Medulla oblongata (tissue), 1 donor: ENCODE measurements around the gene SLC1A2.
"Not testable (repeated sequence)": the region's sequence is repeated elsewhere in the genome, so short reads cannot be mapped to it uniquely, and the experiment has no call there.

Experiments used
- DNase-seq: peaks from one replicate; pipeline ENCODE4 v3.0.0-alpha.2; 2015; ENCODE audit errors: extremely low spot score

The SLC1A2 gene

DNA sequence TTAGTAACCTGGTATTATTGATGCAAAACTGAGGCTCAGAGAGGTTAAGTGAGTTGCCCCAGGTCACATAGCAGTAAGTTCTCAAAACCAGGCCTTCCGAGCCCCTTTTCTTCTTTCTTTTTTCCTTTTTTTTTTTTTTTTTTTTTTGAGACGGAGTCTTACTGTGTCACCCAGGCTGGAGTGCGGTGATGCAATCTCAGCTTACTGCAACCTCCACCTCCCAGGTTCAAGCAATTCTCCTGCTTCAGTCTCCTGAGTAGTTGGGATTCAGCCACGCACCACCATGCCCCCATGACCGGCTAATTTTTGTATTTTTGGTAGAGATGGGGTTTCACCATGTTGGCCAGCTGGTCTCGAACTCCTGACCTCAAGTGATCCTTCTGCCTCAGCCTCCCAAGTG lies 192.6 kb downstream of the SLC1A2 start:
- not testable (repeated sequence) for DNase-seq

- DNase-seq: no peak
Measured at GRCh38 chr11:35225946-35226520, 193.3 kb downstream of the SLC1A2 start.

- no peak for DNase-seq
Measured at GRCh38 chr11:35223991-35224390, 195.4 kb downstream of the SLC1A2 start.

- no peak for DNase-seq
Measured at GRCh38 chr11:35223371-35223796, 196.0 kb downstream of the SLC1A2 start.

GRCh38 chr11:35218956-35219355 lies 200.4 kb downstream of the SLC1A2 start:
- DNase-seq: no peak

DNA sequence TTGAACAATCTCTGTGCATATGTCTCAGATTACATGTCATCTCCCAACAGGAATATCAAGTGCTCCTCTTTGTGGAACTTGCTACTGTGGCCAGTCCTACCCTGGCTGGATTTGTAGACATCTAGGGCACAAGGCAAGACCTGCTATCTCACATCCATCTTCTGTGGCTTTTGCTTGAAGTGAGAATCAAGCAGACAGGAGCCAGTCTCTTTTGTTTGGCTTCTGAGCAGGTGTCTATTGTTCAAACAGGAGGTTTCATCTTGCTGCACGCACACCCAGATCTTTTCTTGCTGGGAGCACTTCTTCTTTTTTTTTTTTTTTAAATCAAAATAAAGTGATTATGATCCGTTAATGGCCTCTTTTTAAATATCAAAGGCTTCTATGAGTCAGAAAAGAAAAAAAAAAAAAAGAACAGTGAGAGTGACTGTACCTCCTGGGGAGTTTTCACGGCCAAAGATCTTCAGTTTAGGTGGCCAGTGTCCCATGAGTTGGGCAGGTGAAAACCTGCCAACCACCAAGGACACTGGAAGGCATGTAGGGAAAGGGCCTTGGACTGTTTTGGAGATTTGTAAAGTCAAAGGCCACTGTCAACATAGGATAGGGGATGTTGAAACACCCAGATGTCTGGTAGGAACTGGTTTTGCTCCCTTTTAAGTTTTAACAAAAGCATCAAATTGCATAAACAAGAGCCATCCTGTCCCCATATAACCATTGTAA lies 202.2 kb downstream of the SLC1A2 start:
- DNase-seq: no peak

- DNase-seq: no peak
Measured at GRCh38 chr11:35215945-35216344, 203.4 kb downstream of the SLC1A2 start.

- DNase-seq: no peak
Measured at GRCh38 chr11:35214792-35215193, 204.6 kb downstream of the SLC1A2 start.

DNA sequence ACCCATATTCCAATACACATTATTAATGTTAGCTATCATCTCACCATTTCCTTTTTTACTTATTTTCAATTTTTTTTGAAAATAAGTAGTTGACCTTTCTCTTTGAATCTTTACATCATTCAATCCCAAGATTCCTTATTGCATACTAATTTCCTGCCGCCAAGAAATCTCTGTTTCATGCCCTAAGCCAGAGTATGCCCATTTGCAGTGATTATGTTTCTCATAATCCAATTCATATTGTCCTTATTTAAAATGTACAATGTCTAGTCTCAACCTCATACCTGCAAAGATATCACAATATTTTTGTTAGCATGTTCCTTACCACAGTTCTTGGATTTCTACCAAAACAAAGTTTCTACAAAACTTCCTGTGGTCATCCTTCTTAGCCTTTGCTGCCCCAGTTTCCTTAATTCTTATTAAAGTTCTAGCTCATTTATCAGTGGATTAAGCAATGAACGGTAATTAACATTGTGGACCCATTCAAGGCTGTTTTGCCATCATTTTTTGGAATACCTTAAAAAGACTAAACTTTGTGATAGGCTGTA lies 205.1 kb downstream of the SLC1A2 start:
- DNase-seq: no peak

DNA sequence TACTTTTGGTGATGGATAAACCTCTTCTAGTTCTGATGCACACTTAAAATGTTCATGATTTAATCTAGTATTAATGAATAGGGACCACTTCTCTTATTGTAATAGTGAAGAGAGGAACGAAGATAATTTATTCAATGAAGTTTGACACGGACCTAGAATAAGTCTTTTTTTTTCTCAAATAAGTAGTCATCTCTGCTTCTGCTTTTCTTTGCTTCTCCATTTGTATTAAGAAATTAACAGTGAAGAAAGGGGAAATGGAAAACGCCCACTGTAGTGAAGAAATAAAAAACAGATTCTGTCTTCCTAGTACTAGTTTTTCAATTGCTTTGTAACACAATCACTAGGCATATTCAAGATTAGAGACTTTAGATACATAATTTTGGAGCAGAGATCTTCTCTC lies 207.4 kb downstream of the SLC1A2 start:
- DNase-seq: peak; percentile 71

GRCh38 chr11:35210876-35211546 lies 208.3 kb downstream of the SLC1A2 start:
- DNase-seq: no peak

DNA sequence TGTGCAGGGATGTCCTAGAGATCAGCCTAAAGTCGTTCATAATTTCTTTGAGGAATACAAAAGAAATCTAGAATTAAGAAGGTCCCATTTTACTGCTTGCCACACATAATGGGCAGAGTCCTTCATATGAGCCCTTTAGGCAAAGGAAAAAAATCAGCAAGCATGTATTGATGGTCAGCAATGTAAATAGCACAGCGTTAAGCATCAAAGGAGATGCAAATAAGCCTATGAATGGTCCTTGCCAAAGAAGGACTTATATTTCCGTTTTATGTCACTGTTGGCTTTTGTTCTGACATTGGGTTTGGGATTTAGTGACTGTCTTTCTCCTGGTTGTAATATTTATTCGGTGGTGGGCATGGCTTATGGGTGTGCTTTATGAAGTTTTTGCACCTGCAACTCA lies 210.6 kb downstream of the SLC1A2 start:
- no peak for DNase-seq

DNA sequence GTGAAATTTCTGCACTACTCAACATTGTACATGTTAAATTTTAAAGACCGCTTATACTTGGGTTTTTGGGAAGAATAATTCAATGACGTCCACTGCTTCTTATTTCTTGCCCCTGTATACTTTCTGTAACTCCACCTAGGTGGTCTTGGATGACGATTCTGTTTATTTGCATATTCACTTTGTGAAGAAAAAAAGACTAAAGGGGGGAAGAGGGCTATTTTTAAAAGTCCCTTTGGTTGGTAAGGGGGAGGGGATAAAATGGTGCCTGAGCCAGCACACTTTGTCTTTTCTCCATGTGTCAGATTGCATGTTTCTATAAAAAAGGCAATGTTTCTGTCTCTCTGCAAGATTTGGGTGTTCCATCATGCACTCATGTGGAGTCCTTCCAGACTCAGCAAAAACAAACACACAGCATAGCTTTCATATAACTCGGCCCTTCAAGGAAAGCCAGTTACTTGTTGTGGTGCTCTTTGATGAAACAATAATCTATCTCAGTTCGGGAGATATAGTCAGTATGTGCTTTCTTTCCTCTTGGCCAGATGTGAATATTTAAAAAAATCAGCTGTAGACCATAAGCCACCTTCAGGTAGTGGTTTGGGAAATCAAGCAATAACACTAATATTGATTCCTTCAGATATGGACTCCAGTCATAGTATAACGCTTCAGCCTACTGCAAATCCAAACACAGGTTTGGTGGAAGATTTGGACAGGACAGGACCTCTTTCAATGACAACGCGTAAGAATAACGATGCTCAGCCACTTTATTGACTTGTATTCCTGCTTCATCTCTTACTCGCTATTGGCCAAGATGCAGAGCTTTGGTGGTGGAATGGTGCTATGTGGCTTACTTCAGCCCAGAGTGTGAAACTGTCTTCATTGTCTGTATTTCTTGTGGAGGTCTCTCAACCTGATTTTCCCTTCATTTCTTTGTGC lies 211.6 kb downstream of the SLC1A2 start:
- no peak for DNase-seq

DNA sequence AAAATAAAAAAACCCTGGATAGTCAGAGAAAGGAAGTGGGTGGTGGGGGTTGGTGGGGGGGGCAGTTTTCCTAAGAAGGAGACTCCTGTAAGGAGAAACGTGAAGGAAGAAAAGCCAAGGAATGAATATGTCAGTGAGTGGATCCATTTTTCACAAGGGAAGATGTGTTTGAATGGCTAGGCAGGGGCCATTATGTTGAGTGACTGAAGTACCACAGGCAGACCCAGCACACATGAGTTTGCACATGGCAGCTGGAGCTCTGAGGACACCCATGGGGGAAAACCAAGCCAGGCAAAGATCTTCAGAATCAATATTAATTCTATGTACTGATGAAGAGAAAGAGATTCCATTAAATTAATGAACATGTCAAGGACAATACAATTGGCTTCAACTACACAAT lies 212.7 kb downstream of the SLC1A2 start:
- no peak for DNase-seq

DNA sequence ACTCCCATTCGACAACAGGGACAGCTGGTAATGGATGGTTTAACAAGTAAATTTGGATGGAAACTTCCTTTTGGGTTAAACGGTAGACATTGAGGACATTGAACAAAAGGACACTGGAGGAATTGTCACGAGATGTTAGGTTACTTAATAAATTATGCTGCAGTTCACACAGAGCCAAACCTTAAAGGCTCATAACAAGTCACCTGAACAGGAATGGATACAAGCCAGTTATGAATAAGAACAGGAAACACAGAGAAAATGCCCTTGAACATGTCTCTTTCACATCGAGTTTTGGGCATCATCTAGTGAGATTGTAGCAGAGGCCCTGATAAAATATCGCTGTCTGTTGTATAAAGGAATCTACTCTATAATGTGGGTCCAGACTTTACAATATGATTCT lies 214.7 kb downstream of the SLC1A2 start:
- no peak for DNase-seq
